Measurements from ENCODE around the gene GNA15.
"Not testable (repeated sequence)": the region's sequence is repeated elsewhere in the genome, so short reads cannot be mapped to it uniquely, and the experiment has no call there.

The GNA15 gene

GRCh38 chr19:3142292-3142670, 6.4 kb downstream of the GNA15 start:
- intact Hi-C loops (cut with micrococcal nuclease) = loop anchor here (1.0 kb wide), 1 partner anchor 9 kb away; no protein-coding TSS in a partner anchor
- Mint-ChIP-seq H3K9me3 (no peaks in the 10 kb centered on the region), H3K27ac (peak overlapping the region; percentile 96), H3K4me3 (peak overlapping the region; percentile 68), H3K27me3 (no peaks in the 10 kb centered on the region), H3K4me1 (ENCODE audit: low read depth) (peaks cover 58% of the 10 kb centered on the region), H3K36me3 (ENCODE audit: low read depth) (peaks cover 62% of the 10 kb centered on the region)

GRCh38 chr19:3142781-3143337, 7.0 kb downstream of the GNA15 start:
- intact Hi-C loops (cut with micrococcal nuclease) = loop anchor here (1.0 kb wide), 1 partner anchor 10 kb away; no protein-coding TSS in a partner anchor
- Mint-ChIP-seq H3K27me3 (no peaks in the 10 kb centered on the region), H3K36me3 (ENCODE audit: low read depth) (peaks cover 58% of the 10 kb centered on the region), H3K27ac (peak overlapping the region; percentile 96), H3K9me3 (no peaks in the 10 kb centered on the region), H3K4me1 (ENCODE audit: low read depth) (peaks cover 53% of the 10 kb centered on the region), H3K4me3 (peak overlapping the region; percentile 68)

DNA sequence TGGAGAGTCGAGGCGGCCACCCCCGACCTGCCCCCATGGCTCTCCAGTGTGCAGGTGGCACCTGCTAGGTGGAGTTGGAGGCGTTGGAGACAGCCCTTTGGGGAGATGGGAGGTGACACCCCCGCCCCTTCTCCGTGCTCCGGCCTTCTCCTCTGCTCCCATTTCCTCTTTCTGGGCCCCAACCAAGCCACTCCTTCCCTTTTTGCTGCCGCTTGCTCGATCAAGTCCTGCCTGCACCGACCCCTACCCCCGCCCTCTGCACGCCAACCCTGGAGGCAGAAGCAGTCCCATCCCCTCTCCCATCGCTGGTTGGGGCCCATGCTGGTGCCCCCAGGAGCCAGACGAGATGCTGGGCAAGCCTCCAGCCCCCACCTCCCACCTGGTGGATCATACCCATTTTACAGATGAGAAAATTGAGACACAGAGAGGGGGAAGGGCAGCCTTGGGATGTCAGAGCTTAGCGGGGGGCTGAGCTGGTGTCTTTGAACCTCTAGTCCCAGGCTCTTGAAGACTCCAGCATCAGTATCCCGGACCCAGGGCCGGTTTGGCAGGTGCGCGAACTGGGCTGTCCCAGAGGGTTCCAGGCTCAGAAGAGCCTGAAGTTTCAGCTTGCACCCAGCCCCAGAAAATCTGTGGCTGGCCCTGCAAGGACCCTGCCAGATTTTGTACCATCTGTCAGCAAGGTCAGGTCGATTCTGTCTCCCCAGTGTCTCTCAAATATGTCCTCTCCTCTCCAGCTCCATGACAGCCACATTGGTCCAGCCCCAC, 10.3 kb downstream of the GNA15 start:
- no peaks in the 10 kb centered on the region for H3K27me3 Mint-ChIP-seq
- intact Hi-C loops (cut with micrococcal nuclease) = no loop called here
- no peaks in the 10 kb centered on the region for H3K9me3 Mint-ChIP-seq
- H3K4me1 Mint-ChIP-seq (ENCODE audit: low read depth) = peaks cover 59% of the 10 kb centered on the region
- peak overlapping the region; percentile 91 for H3K27ac Mint-ChIP-seq
- H3K36me3 Mint-ChIP-seq (ENCODE audit: low read depth) = peaks cover 41% of the 10 kb centered on the region
- peak overlapping the region; percentile 53 for H3K4me3 Mint-ChIP-seq

DNA sequence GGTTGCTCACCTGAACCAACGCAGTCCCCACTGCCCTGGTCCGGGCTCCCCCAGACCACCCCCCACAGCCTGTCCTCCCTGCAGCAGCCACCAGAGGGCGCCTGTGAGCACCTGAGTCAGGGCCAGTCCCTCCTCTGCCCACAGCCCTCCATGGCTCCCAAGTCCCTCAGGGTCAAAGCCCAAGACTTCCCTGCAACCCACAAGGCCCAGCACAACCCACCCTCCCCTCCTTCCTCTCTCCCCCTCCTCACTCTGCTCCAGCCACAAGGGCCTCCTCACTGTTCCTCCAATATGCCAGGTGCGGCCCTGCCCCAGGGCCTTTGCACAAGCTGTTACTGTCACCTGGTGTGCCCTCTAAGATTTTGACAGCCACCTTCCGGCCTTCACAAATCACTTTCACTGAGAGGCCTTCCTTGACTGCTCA, 10.9 kb downstream of the GNA15 start:
- Mint-ChIP-seq H3K27me3 (no peaks in the 10 kb centered on the region), H3K27ac (peak overlapping the region; percentile 91), H3K4me3 (peak overlapping the region; percentile 53), H3K4me1 (ENCODE audit: low read depth) (peaks cover 53% of the 10 kb centered on the region), H3K36me3 (ENCODE audit: low read depth) (peaks cover 35% of the 10 kb centered on the region), H3K9me3 (no peaks in the 10 kb centered on the region)
- intact Hi-C loops (cut with micrococcal nuclease) = no loop called here

- no peak overlapping the region for H3K27ac Mint-ChIP-seq
- H3K4me1 Mint-ChIP-seq (ENCODE audit: low read depth) = peaks cover 38% of the 10 kb centered on the region
- no peak overlapping the region for H3K4me3 Mint-ChIP-seq
- peaks cover 22% of the 10 kb centered on the region for H3K36me3 Mint-ChIP-seq (ENCODE audit: low read depth)
- no peaks in the 10 kb centered on the region for H3K27me3 Mint-ChIP-seq
- no peaks in the 10 kb centered on the region for H3K9me3 Mint-ChIP-seq
- intact Hi-C loops (cut with micrococcal nuclease) = no loop called here
Measured at GRCh38 chr19:3148503-3148902, 12.7 kb downstream of the GNA15 start.

DNA sequence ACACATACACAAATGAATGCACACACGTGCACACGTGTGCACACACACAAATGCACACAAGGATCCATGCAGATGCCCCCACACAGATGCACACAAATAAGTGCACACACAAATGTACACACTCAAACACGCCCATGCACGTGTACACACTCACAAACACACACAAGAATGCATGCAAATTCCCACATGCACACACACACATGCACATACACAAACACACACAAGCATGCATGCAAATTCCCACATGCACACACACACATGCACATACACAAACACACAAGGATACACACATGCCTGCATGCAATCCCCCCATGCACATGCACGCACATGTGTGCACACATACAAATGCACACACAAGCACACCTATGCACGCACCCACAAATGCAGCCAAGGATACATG, 13.3 kb downstream of the GNA15 start:
- intact Hi-C loops (cut with micrococcal nuclease) = no loop called here
- H3K36me3 Mint-ChIP-seq (ENCODE audit: low read depth) = peaks cover 18% of the 10 kb centered on the region
- H3K4me3 Mint-ChIP-seq = no peak overlapping the region
- no peaks in the 10 kb centered on the region for H3K27me3 Mint-ChIP-seq
- H3K27ac Mint-ChIP-seq = no peak overlapping the region
- peaks cover 38% of the 10 kb centered on the region for H3K4me1 Mint-ChIP-seq (ENCODE audit: low read depth)
- H3K9me3 Mint-ChIP-seq = no peaks in the 10 kb centered on the region

- Mint-ChIP-seq H3K27me3 (no peaks in the 10 kb centered on the region), H3K27ac (no peak overlapping the region), H3K36me3 (ENCODE audit: low read depth) (peaks cover 13% of the 10 kb centered on the region), H3K4me3 (no peak overlapping the region), H3K4me1 (ENCODE audit: low read depth) (peaks cover 38% of the 10 kb centered on the region), H3K9me3 (no peaks in the 10 kb centered on the region)
- intact Hi-C loops (cut with micrococcal nuclease) = no loop called here
Measured at GRCh38 chr19:3149526-3150505, 14.0 kb downstream of the GNA15 start.

- Mint-ChIP-seq H3K4me1 (ENCODE audit: low read depth) (peaks cover 34% of the 10 kb centered on the region), H3K27me3 (no peaks in the 10 kb centered on the region), H3K4me3 (no peak overlapping the region), H3K36me3 (ENCODE audit: low read depth) (peaks cover 13% of the 10 kb centered on the region), H3K27ac (no peak overlapping the region), H3K9me3 (no peaks in the 10 kb centered on the region)
- intact Hi-C loops (cut with micrococcal nuclease) = no loop called here
Measured at GRCh38 chr19:3150739-3151329, 15.0 kb downstream of the GNA15 start.

DNA sequence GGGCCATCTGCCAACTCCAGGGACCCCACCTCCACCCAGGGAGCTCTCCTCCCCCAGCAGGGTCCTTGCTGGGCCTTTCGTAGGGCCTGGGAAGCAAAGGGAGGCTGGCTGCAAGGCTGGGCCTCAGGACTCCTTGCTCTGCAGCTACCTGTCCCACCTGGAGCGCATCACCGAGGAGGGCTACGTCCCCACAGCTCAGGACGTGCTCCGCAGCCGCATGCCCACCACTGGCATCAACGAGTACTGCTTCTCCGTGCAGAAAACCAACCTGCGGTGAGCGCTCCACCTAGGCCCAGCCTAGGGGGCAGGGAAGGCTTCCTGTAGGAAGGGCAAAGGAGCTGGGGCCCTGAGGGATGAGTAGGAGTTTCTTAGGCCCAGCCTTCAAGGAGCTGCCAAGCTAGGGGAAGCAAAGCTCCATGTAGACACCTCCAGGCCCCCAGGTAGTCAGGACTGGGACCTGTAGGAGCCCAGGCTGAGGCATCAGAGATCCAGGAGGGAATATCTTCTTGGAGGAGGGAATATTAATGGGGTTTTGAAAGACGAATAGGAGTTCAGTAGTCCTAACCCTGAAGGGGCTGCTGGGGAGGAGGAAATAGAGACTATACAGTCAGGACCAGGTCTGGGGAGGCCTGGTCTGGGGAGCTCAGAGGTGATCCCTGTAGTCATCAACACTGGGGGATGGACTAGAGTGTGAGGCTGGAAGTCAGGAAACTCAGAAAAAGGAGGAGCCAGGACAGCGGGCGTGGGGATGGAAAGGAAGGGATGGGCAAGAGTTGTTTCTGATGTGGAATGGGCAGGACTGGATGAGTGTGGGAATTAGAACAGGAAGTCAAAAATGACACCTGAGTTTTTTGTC, 16.0 kb downstream of the GNA15 start:
- Mint-ChIP-seq H3K27me3 (no peaks in the 10 kb centered on the region), H3K4me3 (no peak overlapping the region), H3K36me3 (ENCODE audit: low read depth) (peaks cover 3% of the 10 kb centered on the region), H3K4me1 (ENCODE audit: low read depth) (peaks cover 24% of the 10 kb centered on the region), H3K27ac (no peak overlapping the region), H3K9me3 (no peaks in the 10 kb centered on the region)
- intact Hi-C loops (cut with micrococcal nuclease) = no loop called here

DNA sequence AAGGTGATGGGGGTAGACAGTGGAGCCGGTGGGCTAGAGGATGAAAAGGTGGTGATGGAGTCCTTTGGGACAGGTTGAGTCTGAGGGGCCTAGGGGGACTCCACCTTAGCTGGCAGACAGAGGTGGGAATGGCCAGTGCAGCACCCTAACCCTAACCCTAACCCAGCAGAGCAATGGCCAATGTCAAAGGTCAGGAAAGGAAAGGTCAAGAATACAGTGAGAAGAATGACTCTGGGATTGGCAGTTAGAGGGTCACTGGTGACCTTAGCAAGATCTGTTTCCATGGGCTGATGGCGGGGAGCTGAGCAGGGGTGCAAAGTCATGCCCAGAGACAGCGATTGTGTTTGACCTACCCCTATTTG, 16.6 kb downstream of the GNA15 start:
- Mint-ChIP-seq H3K4me3 (no peak overlapping the region), H3K9me3 (no peaks in the 10 kb centered on the region), H3K27ac (no peak overlapping the region), H3K36me3 (ENCODE audit: low read depth) (no peaks in the 10 kb centered on the region), H3K27me3 (no peaks in the 10 kb centered on the region), H3K4me1 (ENCODE audit: low read depth) (peaks cover 22% of the 10 kb centered on the region)
- intact Hi-C loops (cut with micrococcal nuclease) = no loop called here

GRCh38 chr19:3153286-3154230, 17.7 kb downstream of the GNA15 start:
- H3K27ac Mint-ChIP-seq = no peak overlapping the region
- H3K27me3 Mint-ChIP-seq = no peaks in the 10 kb centered on the region
- peaks cover 17% of the 10 kb centered on the region for H3K4me1 Mint-ChIP-seq (ENCODE audit: low read depth)
- intact Hi-C loops (cut with micrococcal nuclease) = no loop called here
- no peaks in the 10 kb centered on the region for H3K9me3 Mint-ChIP-seq
- no peak overlapping the region for H3K4me3 Mint-ChIP-seq
- no peaks in the 10 kb centered on the region for H3K36me3 Mint-ChIP-seq (ENCODE audit: low read depth)

- H3K36me3 Mint-ChIP-seq (ENCODE audit: low read depth); H3K9me3 Mint-ChIP-seq; H3K27me3 Mint-ChIP-seq; H3K27ac Mint-ChIP-seq; intact Hi-C loops (cut with micrococcal nuclease): not testable (repeated sequence)
- H3K4me1 Mint-ChIP-seq (ENCODE audit: low read depth) = peaks cover 11% of the 10 kb centered on the region
- H3K4me3 Mint-ChIP-seq = peak overlapping the region; percentile 27
Measured at GRCh38 chr19:3154447-3154846, 18.6 kb downstream of the GNA15 start.
